A172 (cell line): ENCODE results near the gene ROPN1. TPM values are rescaled to one million over a fixed set of nuclear protein-coding genes. Genes with fewer than 3 reads are reported as not detected.
A peak's percentile ranks its signal among the peaks of the same experiment; 100 is the strongest.
"Not testable (repeated sequence)": the region's sequence is repeated elsewhere in the genome, so short reads cannot be mapped to it uniquely, and the experiment has no call there.

ENCODE experiments used
- DNase-seq: peaks from one replicate; pipeline ENCODE4 v3.0.0-alpha.2; 2015; ENCODE audit warnings: low spot score
- total RNA-seq: library from RNA; depleted of rRNA; stranded (reverse); fragments of >200 nt; shearing (Covaris generic); gene quantifications from 2 replicates; pipeline ENCODE4 v1.2.3, GENCODE V29; 2014; rRNA removed

The ROPN1 gene
- 0.14 TPM in 1 of 2 replicates, not detected in the other for total RNA-seq

- not testable (repeated sequence) for DNase-seq
Observed at GRCh38 chr3:123991730-123992588, at the start of gene ROPN1. TSS of gene ROPN1 (minus strand) at chr3:123992124. CDS start at chr3:123980481, 11,643 bp downstream.

DNA sequence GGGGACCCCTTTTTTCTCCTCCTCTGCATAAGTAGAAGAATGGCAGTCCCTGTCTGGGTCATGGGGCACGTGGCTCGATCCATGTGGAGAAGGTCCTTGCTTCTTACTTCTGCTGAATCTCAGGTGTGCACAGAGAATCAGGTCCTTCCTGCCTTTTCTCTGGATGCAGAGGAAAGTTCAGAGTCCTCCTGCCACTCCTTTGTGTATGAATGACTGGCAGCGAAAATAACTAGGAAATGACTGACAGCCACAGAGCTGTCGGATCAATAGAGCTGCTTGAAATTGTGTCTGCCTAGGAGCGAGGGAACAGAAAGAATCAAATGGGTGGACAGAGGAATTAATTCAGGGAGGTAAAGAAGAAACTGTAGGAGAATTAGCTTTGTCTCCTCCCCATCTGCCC lies 49.6 kb upstream of the ROPN1 start:
- DNase-seq, result no peak

DNA sequence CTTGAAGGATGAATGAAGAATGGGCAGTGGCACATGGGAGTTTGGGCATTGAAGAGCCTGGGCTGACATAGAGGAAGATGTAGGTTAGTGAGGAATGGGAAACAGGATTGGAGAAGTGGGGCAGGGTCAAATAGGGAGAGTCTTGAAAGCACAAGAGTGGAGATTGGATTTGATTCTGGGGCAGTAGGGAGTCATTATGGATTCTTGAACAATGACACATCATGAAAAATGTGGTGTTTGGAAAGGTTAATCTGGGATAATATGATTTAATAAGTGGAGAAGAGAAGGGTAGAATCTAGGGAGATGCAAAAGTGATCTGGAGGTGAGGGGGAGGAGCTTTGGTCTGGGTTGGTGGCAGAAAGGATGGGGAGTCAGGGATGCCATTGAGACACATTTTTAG lies 45.4 kb upstream of the ROPN1 start:
- DNase-seq, result no peak

DNA sequence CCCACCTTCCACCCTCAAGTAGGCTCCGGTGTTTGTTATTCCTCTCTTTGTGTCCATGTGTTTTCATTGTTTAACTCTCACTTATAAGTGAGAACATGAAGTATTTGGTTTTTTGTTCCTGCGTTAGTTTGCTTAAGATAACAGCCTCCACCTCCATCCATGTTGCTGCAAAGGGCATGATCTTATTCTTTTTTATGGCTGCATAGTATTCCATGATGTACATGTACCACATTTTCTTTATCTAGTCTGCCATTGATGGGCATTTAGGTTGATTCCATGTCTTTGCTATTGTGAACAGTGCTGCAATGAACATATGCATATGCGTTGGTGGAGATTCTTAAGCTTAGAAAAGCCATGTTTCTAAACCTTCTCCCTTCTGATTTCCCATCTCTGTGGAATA lies 44.3 kb upstream of the ROPN1 start:
- DNase-seq, result not testable (repeated sequence)

GRCh38 chr3:124035463-124036121 lies 43.7 kb upstream of the ROPN1 start:
- DNase-seq, result no peak

- DNase-seq, result no peak
Observed at GRCh38 chr3:124034844-124035152, 42.9 kb upstream of the ROPN1 start.

DNA sequence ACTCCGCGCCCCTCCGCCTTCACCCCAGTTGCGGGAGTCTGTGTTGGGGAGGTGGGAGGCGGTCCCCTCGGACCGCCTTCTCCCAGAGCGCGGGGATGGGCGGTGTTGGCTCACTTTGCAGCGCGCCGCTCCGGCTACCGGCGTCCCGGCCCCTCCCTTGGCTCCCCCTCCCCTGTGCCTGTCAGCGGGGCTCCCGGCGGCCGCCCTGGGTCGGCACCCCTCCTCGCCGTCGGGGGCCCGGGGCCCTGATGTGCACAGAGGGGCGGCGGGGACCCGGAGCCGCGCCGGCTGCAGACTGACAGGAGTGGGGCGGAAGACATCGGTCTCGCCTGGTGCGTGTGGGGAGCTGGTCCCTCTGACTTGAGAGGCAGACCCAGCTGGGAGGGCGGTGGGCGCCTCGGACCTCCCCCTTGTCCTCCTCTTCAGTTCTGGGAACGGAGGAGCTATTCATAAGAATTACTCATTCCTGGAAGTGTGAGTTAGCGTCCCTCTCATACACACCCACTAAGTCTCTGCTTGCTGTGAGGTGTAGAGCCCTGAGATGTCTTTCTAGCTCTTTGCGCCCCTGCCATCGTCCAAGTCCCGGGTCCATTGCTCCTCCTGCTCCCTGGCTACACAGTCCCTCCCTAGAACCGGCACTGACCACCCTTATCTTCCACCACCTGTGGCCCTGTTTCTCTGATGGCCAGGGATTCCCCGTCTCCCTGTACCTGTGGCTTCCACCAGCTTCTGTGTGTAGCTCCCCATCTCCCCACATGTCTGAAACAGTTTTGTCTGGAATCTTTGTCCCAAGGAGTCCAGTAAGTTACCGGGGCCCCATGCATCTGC lies 42.3 kb upstream of the ROPN1 start:
- no peak for DNase-seq

DNA sequence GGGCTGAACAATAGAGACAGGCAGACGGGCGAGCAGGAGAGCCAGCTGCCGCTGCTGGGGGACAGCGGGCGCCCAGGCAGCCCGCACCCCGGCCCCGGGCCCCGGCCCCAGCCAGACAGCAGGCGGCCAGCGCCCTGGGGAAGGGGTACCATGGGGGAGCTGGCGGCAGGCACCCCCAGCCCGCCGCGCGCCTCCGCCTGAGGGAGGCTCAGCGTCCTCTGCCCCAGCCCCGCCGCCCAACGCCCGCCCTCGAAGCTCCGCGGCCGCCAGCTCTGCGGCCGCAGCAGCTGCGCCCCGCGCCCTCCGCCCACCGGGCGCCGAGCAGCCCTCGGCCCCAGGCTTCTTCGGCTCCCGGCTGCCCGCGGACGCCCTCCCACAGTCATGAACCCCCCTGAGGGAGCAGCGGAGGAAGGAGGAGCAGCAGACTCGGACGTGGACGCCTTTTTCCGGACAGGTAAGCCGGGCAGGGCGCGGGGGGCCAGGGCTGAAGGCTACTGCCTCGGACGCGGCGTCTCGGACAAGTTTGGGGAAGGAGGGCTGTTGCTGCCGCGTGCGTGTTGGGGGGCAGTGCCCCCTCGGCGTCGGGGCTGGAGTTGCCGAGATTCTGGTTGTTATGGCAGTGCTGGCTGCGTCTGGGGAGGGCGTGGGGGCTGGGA lies 41.6 kb upstream of the ROPN1 start, which contains the start of gene KALRN:
Gene KALRN (plus strand): TSS at position 10 of the 656 bp plus-strand sequence.
- DNase-seq, result no peak

DNA sequence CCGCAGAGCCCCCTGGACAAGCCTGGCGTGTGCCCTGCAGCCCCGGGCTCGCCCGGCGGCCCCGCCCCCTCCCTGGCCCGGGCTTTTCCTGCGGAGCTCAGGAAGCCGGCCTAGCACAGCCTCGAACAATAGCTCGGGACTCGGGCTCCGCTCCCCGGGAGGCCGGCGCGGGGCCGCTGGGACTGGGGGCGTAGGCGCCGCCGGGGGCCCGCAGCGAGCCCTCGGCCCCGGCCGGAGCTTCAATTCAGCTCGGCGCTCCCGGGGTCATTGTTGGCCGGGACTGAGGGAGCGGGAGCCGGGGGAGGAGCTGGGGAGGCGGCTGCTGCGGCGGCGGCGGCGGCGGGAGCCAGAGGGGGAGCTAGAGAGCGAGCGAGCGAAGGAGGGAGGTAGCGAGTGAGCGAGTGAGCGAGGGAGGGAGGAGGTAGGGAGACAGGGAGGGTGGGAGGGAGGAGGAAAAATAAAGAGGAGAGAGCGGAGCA lies 41.0 kb upstream of the ROPN1 start:
- peak; percentile 80 for DNase-seq

GRCh38 chr3:124032311-124032880 lies 40.5 kb upstream of the ROPN1 start:
- DNase-seq, result peak; percentile 52

DNA sequence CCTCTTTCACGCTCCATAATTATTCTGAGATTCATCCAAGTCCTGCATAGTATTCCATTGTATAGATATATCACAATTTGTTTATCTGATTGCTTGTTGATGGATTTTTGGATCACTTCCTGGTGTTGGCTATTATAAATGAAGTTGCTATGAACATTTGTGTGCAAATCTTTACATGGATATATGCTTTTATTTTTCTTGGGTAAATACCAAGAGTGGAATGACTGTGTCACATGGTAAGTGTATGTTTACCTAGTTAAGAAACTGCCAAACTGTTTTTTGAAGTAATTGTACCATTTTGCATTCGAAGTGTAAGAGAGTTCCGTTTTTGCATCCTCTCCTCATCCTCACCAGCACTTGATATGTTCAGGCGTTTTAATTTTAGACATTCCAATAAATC lies 34.6 kb upstream of the ROPN1 start:
- no peak for DNase-seq

DNA sequence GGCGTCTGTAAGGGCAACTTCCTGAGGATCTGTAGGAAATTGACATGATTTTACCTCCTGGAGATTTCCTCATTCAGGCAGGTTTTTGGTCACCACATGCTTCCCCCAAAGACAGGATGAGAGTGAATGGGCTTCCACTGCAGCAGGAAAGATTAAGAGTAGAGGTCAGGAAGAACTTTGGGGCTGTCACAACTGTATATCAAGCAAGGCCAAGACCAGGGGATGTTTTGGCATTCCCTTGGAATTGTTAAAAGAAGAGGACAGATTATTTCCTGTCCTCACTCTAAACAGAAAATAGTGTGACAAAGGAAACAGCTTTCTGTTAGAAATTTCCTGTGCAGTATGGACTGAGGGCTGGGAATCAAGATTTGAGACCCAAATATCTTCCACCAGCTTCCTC lies 31.6 kb upstream of the ROPN1 start:
- DNase-seq, result not testable (repeated sequence)

DNA sequence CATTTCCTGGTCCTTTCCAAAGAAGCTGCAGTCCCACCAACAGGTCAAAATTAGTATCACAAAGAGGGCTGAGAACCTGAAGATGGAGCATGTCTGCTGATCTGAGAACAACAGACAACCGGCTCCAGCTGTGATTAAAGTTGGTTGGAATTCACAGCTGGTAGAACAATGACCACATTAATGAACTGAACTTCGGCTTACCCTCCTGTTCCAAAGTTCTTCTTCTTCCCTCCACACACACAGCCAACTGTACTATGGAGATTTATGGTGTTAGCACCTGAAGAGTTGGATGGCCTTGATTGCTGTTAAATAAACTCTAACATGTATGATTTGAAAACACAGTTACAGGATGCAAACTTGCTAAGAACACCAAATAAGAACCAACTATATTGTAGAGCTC lies 27.4 kb upstream of the ROPN1 start:
- no peak for DNase-seq

GRCh38 chr3:124017502-124017901 lies 25.6 kb upstream of the ROPN1 start:
- not testable (repeated sequence) for DNase-seq

- peak; percentile 46 for DNase-seq
Observed at GRCh38 chr3:124016483-124016882, 24.6 kb upstream of the ROPN1 start.

DNA sequence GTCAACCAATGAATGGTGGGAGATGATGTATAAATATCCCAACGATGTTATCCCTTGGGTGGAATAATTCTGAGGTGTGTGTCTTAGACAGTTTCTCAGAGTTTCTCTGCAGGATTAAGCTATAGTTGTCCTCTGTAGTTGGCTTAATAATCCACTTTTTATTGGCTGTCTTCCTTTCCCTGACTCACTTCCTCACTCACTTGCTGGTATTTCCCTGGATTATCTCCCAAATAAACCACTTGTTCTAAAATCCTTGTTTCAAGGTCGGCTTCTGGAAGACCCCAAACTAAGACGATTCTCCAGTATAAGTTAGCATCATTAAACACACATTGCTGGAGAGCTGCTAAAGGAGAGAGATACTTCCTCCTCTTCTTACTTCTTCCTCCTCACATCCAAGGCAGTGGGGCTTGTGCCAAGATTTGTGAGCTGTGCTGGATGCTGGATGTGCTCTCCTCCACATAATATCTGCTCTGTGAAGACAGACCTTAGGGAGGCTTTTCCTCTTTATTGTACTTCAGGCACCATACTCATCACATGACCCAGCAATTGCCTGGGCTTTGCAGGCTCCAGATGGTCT lies 22.5 kb upstream of the ROPN1 start:
- DNase-seq, result peak; percentile 23

DNA sequence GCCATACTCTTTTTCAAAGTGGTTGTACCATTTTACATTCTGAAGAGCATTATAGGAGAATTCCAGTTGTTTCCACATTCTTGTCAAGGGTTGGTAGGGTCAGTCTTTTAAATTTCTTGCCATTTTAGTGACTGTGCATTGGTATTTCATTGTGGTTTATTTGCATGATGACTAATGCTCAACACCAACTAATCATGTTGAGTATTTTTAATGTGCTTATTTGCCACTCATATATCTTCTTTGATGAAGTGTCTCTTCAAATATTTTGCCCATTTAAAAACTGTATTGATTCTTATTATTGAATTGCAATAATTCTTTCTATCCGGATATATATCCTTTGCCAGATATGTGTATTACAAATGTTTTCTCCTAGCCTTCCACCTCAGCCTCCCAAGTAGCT lies 16.4 kb upstream of the ROPN1 start:
- DNase-seq, result peak; percentile 8

GRCh38 chr3:124007186-124007585 lies 15.3 kb upstream of the ROPN1 start:
- peak; percentile 40 for DNase-seq

- DNase-seq, result not testable (repeated sequence)
Observed at GRCh38 chr3:124002405-124003079, 10.6 kb upstream of the ROPN1 start.

- not testable (repeated sequence) for DNase-seq
Observed at GRCh38 chr3:124001366-124001765, 9.4 kb upstream of the ROPN1 start.
